VCaP (cell line): ENCODE data around the gene TNRC6A.

Source experiments
- H3K27ac ChIP-seq: fragments of 450-650 bp; 2 replicates; pipeline ENCODE4 v1.5.1; 2017
- CTCF ChIP-seq: fragments of 450-650 bp; conservative IDR thresholded peaks from 2 replicates; pipeline ENCODE4 v1.5.1; 2017; ENCODE audit warnings: mild to moderate bottlenecking, moderate library complexity

The TNRC6A gene

DNA sequence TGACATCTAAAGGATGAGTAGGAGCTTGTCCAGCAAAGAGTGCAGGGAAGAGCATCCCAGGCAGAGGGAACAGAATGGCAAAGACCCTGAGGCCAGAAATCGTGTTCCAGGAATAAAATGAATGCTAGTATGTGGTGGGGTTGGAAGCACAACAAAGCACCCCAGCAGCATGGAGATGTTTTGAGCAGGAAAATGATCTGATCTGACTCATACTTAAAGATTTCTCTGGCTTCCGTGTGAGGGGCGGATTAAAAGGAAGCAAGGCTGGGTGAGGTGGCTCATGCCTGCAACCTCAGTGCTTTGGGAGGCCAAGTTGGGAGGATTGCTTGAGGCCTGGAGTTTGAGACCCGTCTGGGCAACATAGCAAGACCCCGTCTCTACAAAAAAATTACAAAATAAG is 118.6 kb downstream of the TNRC6A start:
- H3K27ac ChIP-seq: no peak overlapping the region
- TF ChIP-seq CTCF: no peak

DNA sequence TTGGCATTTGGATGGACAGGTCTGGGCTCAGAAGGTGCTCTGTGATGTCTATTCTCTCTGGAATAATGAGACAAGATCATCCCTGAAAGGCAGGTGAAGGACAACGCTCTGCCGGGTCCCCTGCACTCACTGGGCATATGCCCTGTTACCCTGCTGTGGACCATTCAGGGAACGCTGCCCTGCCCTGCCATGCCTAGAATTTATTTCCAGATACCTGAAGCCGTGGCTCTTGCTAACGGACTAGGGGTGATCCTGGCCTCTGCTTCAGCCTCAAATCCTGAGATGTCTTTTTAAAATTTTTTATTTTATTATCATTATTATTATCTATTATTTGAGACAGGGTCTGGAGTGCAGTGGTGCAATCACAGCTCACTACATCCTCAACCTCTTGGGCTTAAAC is 120.2 kb downstream of the TNRC6A start:
- no peak overlapping the region for H3K27ac ChIP-seq
- no peak for TF ChIP-seq CTCF

DNA sequence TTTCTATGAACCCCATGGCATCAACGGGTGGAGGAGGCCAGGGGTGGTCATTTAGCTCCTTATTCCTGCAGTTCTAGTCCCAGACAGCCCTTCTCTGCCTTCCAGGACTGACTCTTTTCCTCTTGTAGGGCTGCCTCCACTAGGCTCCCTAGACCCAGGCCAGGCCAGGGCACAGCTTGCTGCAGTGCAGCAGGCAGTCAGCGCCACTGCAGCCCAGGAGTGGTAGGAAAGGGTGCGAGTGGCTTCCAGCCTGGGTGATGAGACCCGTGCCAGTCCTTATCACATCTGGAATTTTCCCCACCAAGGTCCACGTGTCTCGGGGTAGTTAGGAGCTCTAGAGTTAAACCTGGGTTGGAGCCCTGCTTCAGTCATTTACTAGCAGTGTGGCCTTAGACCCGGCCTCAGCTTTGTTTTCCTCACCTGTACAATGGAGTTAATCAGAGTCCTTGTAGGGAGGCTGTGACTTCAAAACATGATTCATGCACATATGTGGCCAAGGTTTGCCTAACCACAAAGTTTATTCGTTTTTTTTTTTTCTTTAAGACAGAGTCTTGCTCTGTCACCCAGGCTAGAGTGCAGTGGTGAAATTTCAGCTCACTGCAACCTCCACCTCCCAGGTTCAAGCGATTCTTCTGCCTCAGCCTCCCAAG is 121.0 kb downstream of the TNRC6A start:
- no peak for TF ChIP-seq CTCF
- peak overlapping the region; percentile 66; the same call in 1 of the 2 replicates for H3K27ac ChIP-seq

GRCh38 chr16:24851700-24852099 is 122.2 kb downstream of the TNRC6A start:
- no peak for TF ChIP-seq CTCF
- peak overlapping the region; percentile 66 for H3K27ac ChIP-seq

GRCh38 chr16:24852281-24852721 is 122.8 kb downstream of the TNRC6A start:
- H3K27ac ChIP-seq: peak overlapping the region; percentile 66
- no peak for TF ChIP-seq CTCF

- no peak for TF ChIP-seq CTCF
- peak overlapping the region; percentile 57 for H3K27ac ChIP-seq
These were observed 123.8 kb downstream of the TNRC6A start for GRCh38 chr16:24853169-24853824.

- peak overlapping the region; percentile 57 for H3K27ac ChIP-seq
- no peak for TF ChIP-seq CTCF
These were observed 124.4 kb downstream of the TNRC6A start for GRCh38 chr16:24853830-24854229.
